ENCODE data around the gene NAA16.
"Not testable (repeated sequence)": the region's sequence is repeated elsewhere in the genome, so short reads cannot be mapped to it uniquely, and the experiment has no call there.

NAA16 gene

DNA sequence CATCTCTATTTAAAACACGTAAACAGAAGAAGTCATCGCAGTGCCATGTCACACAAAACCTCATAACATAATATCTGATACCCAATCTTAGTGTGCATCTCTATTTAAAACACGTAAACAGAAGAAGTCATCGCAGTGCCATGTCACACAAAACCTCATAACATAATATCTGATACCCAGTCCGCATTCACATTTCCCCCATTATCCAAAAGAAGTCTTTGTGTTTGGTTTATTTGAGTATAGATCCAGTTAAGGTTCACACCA is 45.2 kb downstream of the NAA16 start:
- not testable (repeated sequence) for DNase-seq (ENCODE audit: low read depth in 3 of 3)

DNA sequence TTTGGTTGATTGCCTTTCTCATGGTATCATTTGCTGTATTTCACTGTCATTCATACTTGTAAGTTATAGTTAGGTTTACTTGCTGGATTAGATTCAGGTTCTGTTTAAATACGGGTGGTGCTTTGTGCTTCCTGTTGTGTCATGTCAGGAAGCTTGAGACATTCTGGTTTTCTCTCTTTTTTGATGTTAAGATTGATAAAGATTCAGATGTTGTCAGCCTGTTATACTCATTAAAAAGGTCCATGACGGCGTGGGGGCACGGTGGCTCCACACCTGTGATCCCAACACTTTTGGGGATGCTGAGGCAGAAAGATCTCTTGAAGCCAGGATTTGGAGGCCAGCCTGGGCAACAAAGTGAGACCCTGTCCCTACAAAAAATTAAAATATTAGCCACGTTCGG is 45.7 kb downstream of the NAA16 start:
- DNase-seq (ENCODE audit: low read depth in 3 of 3): no peak

DNA sequence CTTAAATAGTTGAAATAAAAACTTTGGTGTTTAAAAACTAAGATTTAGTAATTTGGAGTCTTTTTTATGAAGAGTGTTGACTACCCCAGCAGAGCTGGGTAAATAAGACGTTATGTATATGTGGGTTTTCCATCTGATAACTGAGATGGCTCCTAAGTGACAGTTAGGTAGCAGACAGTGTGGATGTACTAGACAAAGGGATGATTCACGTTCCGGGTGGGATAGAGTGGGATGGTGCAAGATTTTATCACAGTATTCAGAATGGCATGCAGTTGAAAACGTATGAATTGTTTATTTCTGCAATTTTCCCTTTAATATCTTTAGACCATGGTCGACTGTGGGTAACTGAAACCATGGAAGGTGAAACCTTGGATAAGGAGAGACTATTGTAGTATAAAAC is 50.4 kb downstream of the NAA16 start:
- no peak for DNase-seq (ENCODE audit: low read depth in 3 of 3)

DNA sequence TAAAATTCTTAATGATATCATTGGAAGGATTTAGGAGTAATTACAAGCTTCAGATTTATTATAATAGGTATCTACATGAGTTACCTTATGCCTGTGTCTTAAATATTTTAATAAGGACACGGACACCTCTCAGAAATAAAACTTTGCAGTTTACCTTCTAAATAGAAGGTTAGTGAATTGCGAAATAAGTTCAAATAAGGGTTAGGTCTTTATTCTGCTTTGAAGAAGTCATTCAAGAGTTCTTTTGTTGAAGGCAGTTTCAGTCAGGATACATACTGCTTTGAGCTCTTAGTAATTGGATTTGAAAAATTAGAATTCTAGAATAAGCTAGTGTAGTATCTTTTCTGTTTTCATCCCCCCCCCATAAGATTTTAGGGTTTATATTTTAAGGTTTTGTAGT is 53.0 kb downstream of the NAA16 start:
- no peak for DNase-seq (ENCODE audit: low read depth in 3 of 3)

DNA sequence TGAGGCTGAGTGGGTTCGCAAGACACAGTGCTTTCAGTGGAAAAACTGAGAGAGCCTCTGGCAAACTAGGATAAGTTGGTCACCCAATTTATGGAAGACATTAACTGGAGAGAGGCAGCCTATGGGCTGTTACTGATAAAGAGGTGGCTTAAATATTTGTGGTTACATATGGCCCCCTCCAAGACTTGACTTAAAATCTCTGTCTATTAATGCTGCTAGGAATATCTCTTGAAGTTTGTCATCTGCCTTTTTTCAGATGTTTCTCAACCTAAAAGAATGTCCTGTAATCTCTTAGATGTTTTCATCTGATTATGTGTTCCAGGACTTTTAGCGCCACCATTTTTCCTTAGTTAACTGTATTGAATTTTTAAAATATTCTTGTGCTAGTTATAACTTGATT is 54.6 kb downstream of the NAA16 start:
- DNase-seq (ENCODE audit: low read depth in 3 of 3): no peak

DNA sequence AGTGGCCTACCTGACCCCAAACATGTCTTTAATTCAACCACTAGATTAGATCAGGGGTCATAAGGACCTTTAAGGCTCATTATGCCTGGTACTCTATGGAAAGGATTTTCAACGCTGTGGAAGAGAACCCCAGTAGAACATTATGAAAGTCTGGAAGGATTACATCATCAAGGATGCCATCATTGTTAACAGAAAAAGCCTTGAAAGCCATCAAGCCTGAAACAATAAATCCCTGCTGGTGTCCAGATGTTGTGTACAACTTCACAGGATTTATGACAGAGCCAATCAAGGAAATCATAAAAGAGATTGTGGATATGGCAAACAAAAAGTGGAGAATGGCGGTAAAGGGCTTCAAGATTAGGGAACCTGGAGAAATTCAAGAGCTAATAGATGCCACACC is 59.7 kb downstream of the NAA16 start:
- no peak for DNase-seq (ENCODE audit: low read depth in 3 of 3)

DNA sequence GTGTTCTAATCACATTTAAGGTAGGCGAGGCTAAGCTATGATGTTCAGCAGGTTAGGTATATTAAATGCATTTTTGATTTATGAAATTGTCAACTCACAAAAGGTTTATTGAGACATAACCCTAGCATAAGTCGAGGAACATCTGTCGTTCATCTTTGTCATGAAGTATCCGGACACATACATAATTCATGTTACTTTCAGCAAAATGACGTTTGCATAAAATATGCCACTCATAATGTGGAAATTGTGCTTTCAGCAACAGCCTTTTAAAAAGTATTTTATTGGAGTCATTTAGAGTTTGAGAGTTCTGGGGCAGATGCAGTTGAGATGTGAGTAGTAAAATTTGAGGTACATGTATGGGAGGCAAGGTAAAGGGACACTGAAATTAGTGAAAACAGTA is 66.4 kb downstream of the NAA16 start:
- DNase-seq (ENCODE audit: low read depth in 3 of 3): no peak

DNA sequence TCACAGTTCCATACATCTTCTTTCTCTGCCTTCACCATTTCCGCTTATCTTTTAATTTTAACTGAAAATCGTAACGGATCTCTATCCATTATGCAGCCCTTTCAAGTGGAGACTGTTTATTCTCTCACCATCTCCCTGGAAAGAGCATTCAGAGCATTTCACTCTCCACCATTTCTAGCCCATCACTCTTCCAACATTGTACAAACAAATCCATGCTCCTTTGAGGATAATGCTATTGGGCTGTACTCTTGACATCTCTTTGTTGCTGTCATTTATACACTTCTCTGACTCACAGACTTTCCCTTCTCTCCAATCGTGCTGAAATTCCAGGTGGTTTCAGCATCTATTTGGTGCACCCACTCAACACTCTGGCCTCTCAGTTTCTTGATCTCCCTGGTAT is 71.4 kb downstream of the NAA16 start:
- DNase-seq (ENCODE audit: low read depth in 3 of 3): no peak

DNA sequence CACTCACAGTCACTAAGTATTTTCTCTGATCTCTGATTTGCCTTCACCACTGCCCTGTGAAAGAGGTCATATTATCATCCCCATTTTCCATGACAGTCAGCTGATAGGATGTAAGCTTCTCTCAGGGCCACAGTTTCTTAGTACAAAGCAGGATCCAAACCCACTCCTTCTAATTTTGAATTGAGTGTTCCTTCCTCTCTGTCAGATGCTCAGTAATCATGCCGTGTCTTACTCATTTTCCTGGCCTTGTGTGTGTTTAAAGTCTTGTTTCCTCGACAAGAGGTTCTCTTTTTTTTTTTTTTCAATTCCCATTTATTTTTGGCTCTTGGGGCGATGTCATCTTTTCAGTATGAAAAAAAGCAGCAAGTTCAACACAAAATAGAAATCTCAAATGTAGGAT is 72.3 kb downstream of the NAA16 start:
- DNase-seq (ENCODE audit: low read depth in 3 of 3): no peak

DNA sequence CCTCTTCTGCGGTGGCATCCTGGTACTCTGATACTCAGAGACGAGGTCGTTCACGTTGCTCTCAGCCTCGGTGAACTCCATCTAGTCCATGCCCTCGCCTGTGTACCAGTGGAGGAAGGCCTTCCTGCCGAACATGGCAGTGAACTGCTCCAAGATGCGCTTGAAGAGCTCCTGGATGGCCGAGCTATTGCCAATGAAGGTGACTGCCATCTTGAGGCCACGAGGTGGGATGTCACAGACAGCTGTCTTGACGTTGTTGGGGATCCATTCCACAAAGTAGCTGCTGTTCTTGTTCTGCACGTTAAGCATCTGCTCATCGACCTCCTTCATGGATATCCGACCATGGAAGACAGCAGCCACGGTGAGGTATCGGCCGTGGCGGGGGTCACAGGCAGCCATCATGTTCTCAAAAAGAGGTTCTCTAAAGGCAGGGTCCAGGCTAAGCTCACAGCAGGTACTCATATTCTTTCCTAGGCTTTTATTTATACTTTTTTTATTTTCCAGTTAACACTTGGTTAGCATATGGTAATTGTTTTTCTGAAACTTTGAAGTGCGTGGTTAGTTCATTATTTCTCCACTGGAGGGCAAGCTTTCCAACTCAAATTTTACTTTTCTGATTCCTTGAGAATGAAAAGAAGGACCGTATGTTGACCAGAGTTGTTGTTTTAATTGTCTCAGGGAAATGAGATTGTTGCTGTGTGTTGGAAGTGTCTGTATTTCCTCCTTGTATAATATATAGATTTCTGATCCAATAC is 73.9 kb downstream of the NAA16 start:
- DNase-seq (ENCODE audit: low read depth in 3 of 3): no peak

DNA sequence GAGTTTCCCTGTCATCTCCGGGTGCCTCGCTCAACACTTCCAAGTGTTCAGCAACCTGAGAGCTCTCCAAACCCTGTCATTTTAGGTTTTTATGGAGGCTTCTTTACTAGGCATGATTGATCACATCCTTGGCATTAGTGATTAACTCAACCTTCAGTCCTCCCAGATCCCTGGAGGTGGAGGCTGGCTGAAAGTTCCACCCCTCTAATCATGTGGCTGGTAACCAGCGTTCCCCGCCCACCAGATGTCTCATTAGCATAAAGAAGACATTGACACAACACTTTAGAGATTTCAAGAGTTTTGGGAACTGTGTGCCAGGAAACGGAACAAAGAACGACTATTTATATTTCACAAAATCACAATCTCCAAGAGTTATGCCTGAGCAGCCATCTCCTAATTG is 75.1 kb downstream of the NAA16 start:
- DNase-seq (ENCODE audit: low read depth in 3 of 3): no peak

DNA sequence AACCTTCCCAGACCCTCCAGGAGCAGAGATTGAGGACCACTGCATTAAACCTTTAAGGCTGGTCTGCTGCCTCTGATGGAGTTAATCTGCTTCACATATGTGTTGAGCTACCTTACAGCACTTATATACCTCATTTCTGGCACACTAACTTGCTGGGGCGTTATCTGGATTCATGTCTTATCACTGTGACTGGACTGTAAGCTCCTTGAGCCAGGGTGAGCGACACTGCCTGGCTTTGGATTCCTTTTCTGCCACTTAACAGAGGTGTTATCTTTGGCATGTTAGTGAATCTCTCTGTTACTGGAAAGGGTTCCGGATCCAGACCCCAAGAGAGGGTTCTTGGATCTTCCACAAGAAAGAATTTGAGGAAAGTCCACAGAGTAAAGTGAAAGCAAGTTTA is 76.5 kb downstream of the NAA16 start:
- DNase-seq (ENCODE audit: low read depth in 3 of 3): no peak

DNA sequence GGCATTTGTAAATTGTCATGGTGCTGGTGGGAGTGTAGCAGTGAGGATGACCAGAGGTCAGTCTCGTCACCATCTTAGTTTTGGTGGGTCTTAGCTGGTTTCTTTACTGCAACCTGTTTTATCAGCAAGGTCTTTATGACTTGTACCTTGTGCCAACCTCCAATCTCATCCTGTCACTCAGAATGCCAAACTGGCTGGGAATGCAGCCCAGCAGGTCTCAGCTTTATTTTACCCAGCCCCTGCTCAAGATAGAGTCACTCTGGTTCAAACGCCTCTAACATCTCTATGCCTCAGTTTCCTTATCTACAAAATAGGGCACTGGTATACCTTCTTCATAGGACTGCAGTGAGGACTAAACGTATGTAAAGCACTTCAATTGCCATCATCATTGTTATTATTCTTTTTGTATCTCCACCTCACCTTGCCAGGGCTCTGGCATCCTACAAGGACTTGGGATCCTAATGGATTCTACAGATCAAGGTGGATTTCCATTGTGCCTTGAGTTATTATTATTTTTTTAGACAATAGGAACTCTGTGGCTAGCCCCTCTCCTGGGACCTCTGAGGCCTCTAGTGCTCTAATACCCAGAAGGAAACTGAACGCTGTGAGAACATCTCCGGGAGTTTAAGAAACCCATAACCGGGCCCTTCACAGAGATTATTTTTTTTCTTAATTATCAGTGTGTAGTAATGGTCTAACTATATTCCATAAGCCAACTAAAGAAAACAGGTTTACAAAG is 77.2 kb downstream of the NAA16 start:
- DNase-seq (ENCODE audit: low read depth in 3 of 3): no peak

DNA sequence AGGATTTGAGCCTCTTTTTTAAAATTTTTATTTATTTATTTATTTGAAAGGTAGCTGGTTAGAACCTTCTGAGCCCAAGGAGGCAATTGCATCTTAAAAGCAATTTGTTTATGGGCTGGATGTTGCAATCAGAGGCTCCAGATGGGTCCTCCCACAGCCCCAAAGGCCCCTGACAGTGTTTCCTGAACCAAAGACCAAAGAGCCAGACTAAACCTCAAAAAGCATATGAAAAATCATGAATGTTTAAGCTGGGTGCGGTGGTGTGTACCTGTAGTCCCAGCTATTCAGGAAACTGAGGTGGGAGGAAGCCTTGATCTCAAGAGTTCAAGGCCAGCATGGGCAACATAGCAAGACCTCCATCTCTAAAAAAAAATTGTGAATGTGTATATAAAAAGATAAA is 78.5 kb downstream of the NAA16 start:
- no peak for DNase-seq (ENCODE audit: low read depth in 3 of 3)

DNA sequence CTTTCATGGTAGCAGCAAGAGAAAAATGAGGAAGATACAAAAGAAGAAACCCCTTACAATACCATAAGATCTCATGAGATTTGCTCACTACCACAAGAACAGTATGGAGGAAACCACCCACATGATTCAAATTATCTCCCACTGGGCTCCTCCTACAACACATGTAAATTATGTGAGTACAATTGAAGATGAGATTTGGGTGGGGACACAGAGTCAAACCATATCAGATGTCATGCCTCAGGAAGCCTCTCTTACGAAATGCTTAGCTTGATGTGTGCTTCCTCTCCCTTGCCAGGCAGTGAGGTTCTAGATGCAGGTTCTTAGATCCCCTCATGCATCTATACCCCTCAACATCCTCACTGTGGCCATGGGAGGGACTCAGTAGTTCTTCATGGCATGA is 83.1 kb downstream of the NAA16 start:
- DNase-seq (ENCODE audit: low read depth in 3 of 3): no peak

DNA sequence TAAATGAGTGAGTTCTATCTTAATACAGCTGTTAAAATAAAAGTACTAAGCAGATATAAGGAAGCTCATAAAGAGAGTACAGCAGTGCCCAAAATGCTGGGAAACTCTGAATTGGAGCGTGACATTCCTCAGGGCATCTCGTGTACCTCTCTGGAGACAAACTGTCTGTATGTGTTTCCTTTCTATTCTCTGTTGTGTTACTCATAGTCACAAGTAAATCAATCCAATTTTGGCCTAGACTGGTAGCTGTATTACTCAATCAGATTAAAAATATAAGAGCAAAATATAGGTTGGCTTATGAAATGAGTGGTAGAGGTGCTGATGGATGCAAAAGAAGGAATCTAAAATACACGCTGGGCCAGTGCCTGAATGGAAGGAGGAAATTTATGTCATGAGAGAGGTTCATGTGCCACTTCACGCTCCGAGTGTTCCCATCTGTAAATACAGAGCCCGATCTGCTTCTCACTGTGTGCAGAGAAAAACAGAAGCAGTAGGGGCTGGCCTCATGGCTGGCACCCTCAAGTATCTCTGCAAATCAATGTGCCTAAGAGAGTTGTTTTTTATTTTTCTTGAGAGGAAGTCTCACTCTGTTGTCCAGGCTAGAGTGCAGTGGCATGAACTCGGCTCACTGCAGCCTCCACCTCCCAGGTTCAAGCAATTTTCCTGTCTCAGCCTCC is 87.6 kb downstream of the NAA16 start:
- DNase-seq (ENCODE audit: low read depth in 3 of 3): no peak

DNA sequence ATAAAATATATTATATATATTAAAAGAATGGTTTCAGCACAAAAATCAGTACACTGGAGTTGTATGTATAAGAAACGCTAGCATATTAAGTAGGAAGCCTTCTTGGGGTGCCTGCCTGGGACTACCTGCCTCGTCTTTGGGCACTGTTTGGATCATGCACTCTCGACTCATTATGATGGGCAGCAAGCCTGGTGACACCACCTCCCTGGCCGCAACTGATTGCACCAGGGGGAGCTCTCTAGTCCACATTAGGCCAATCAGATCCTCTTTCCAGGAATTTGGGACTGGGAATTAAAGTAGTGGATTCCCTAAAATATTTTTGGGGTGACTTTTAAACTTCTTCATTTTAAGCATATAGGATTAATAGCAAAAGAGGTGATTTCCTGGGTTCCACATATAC is 90.3 kb downstream of the NAA16 start:
- no peak for DNase-seq (ENCODE audit: low read depth in 3 of 3)

DNA sequence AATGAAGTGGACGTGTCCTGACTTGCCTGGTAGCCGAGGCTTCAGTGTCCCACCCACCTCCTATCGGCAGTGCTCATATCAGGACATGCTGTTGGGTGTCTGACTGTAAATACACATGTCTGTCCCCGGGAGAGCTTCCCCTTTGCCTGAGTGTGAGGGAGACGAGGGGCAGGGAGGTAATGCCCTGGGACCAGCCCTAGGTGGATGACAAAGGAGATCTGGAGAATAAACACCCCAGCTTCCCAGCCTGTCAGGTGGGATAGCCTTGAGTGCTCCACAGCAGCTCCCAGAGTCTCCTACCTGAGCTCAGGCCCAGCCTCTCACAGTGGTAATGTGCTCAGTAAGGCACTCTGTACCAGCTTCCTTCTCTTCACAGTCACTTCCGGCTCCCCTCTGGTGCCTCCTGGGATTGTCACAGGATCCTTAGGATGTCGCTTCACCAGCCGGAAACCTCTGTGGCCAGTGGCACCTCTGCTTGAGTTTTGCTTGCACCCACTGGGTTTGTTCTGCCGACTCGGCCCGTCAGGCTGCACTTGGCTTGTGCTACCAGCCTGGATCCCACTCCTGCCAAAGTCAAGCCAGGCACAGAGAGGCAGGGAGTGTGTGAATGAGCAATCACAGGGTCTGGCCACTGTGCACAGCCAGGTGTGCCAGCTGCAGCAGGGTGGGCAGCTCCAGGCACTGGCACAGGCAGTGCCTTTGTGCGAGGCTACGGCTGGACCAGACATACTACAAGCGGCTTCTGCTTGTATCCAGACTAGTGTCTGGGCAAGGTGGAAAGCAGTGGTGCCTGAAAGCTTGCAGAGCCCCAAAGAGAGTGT is 91.8 kb downstream of the NAA16 start:
- DNase-seq (ENCODE audit: low read depth in 3 of 3): no peak

DNA sequence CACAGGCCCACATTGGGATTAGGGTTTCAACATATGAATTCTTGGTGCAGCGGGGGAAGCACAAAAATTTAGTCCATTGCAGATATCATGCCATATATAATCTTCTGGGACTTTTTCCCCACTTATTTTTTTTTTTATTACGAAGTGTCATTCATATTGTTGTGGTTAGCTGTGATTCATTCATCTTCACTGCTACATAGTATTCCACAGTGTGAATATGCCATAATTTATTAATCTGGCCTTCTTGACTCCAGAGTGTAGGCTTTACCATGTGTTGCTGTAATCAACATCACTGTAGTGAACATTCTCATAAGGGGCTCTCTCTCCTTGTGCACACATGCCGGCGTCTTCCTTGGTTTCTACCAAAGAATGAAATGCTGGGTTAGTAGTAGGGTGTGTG is 92.9 kb downstream of the NAA16 start:
- DNase-seq (ENCODE audit: low read depth in 3 of 3): no peak

DNA sequence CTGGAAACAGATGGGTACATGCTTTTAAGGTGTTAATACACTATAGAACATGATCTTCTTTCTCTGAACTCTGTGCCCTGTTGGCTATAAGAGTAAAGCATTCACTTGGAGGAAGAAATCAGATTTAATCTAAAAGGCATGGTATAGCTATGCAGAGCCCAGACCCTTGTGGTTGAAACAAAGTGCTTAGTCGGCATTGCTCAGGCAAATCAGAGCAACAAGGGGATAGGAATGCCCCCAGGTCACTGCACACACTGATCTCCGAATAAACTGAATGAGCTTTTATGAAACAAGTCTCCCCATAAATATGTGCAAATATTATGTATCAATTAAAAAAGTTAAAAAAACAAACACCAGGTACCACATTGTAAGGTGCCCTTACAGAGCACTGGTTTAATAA is 94.3 kb downstream of the NAA16 start:
- DNase-seq (ENCODE audit: low read depth in 3 of 3): no peak

DNA sequence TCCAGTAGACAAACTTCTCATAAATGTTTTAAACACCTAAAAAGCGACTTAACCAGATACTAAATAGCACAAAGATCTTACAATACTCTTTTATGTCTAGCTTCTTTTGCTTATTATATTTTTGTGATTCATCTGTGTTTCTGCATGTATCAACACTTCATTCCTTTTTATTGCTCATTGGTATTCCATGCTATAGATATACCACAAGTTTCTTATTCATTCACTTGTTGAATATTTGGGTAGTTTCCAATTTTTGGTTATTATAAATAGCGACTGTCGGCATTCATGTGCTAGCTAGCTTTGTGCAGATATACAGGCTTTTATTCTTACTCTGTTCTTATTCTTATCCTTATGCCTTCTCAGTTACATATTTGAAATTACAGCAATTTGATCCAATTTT is 96.3 kb downstream of the NAA16 start:
- no peak for DNase-seq (ENCODE audit: low read depth in 3 of 3)

DNA sequence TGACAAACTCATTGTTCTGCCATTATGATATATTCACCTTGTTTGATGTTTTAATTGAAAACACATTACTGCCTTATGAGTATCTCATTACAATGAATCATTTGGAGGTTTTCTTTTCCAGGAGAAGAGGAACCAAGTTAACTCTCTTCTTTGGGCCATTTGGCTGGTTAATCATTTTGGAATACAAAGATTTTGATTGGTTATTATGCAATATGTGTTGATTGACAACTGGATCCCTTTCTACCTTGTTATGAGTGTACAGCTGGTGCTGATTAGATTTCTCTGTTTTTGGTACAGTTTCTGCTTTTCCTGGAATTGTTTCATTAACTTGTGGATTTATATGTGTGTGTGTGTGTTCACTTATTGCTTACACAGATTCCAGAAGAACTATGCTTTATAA is 97.1 kb downstream of the NAA16 start:
- DNase-seq (ENCODE audit: low read depth in 3 of 3): no peak

DNA sequence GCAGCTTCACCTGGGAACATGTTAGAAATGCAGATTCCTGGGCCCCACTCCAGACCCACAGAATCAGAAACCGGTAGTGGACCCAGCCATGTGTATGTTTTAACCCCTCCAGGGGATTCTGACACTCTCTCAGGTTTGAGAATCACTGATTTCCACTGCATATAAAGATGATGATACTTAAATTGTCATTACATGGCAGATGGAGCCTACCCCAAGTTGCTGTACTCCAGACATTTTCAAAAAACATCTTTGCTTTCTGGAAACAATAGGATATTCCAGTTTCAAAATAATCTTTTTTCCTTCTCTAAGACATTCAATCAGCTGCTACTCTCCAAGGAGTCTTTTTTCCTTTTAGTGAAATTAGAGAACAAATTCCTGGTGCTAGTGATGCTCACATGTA is 97.7 kb downstream of the NAA16 start:
- no peak for DNase-seq (ENCODE audit: low read depth in 3 of 3)
